ENCODE measurements around the gene GIT1. TPM values are rescaled to one million over a fixed set of nuclear protein-coding genes. Genes with fewer than 3 reads are reported as not detected.

Gene GIT1
- total and polyA plus RNA-seq, 2 of the 13 experiments (the other 11 are each of a cell fraction or from before 2014, with no cell fraction given) = 14.2 to 30.8 TPM

DNA sequence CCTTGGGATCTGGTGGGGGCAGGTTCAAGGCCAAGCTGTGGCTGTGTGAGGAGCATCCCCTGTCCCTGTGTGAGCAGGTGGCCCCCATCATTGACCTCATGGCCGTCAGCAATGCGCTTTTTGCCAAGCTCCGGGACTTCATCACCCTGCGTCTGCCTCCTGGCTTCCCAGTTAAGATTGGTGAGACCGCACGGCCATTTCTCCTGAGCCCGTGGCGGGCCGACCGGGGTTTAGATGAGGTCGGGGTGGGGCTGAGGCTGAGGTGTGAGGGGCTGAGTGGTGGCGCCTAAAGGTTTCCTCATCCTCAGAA is 22.6 kb upstream of the GIT1 start:
- ATAC-seq = no peak
- peaks cover 6 to 33% of the 10 kb centered on the region in 2 experiments for H3K27me3 ChIP-seq (ENCODE audit: control insufficient read depth in 1 of 2, insufficient read depth in 2 of 2, low read length in 2 of 2)

More for the DNA sequence above, 22.6 kb upstream of the GIT1 start:
- WGBS (ENCODE audit: low lambda C conversion rate) = 84% methylated on average over 12 of the region's 12 CpGs
- no peaks in the 10 kb centered on the region for H3K9me3 ChIP-seq (ENCODE audit: low read length)
- H2AFZ ChIP-seq (ENCODE audit: low read length) = no peak overlapping the region
- H3K79me2 ChIP-seq (ENCODE audit: insufficient read depth, low read length) = no peaks in the 10 kb centered on the region
- no peak overlapping the region for H3K4me2 ChIP-seq (ENCODE audit: low read depth, low read length)
- CTCF ChIA-PET (ENCODE audit: low intra/inter-chr PET ratio, low total read pairs) = no interaction called here
- intact Hi-C loops (cut with micrococcal nuclease; ENCODE audit: unreplicated experiment) (no loop called here), in situ Hi-C loops (cut with HindIII; ENCODE audit: extremely low pct_ligation_motif_present, low pct_unique_long_range_greater_than_20kb) (no loop called here)
- no peak overlapping the region for H3K4me3 ChIP-seq (replicated peaks in 1 of 3; ENCODE audit: insufficient read depth in 1 of 3, low read depth in 2 of 3, low read length in 3 of 3)
- no peak overlapping the region for H3K27ac ChIP-seq (ENCODE audit: extremely low read length, insufficient read depth, low read length)
- TF ChIP-seq, protein P1, sequence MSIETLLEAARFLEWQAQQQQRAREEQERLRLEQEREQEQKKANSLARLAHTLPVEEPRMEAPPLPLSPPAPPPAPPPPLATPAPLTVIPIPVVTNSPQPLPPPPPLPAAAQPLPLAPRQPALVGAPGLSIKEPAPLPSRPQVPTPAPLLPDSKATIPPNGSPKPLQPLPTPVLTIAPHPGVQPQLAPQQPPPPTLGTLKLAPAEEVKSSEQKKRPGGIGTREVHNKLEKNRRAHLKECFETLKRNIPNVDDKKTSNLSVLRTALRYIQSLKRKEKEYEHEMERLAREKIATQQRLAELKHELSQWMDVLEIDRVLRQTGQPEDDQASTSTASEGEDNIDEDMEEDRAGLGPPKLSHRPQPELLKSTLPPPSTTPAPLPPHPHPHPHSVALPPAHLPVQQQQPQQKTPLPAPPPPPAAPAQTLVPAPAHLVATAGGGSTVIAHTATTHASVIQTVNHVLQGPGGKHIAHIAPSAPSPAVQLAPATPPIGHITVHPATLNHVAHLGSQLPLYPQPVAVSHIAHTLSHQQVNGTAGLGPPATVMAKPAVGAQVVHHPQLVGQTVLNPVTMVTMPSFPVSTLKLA (IDR thresholded peaks at IDR 0.05) = peak; percentile 82
- TF ChIP-seq, protein P2, sequence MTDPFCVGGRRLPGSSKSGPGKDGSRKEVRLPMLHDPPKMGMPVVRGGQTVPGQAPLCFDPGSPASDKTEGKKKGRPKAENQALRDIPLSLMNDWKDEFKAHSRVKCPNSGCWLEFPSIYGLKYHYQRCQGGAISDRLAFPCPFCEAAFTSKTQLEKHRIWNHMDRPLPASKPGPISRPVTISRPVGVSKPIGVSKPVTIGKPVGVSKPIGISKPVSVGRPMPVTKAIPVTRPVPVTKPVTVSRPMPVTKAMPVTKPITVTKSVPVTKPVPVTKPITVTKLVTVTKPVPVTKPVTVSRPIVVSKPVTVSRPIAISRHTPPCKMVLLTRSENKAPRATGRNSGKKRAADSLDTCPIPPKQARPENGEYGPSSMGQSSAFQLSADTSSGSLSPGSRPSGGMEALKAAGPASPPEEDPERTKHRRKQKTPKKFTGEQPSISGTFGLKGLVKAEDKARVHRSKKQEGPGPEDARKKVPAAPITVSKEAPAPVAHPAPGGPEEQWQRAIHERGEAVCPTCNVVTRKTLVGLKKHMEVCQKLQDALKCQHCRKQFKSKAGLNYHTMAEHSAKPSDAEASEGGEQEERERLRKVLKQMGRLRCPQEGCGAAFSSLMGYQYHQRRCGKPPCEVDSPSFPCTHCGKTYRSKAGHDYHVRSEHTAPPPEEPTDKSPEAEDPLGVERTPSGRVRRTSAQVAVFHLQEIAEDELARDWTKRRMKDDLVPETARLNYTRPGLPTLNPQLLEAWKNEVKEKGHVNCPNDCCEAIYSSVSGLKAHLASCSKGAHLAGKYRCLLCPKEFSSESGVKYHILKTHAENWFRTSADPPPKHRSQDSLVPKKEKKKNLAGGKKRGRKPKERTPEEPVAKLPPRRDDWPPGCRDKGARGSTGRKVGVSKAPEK (CRISPR knock-in tag; IDR thresholded peaks at IDR 0.05; ENCODE audit: borderline replicate concordance) = no peak
- DNase-seq (ENCODE audit: low spot score) (no peak), FAIRE-seq (no peak)
- POLR2A ChIA-PET = no interaction called here
- H3K9ac ChIP-seq (ENCODE audit: insufficient read depth, low read depth, low read length) = no peak overlapping the region
- peaks cover 44% of the 10 kb centered on the region for H3K4me1 ChIP-seq (ENCODE audit: insufficient read depth, low read length)
- no peaks in the 10 kb centered on the region for H4K20me1 ChIP-seq (ENCODE audit: insufficient read depth, low read length)
- BruUV-seq (replicated peaks) = no TSS peak
- no peaks in the 10 kb centered on the region for H3K36me3 ChIP-seq (replicated peaks in 1 of 2; ENCODE audit: control insufficient read depth in 1 of 2, insufficient read depth in 2 of 2, low read length in 2 of 2)
